ENCODE data around the gene NLRC5. TPM values are rescaled to one million over a fixed set of nuclear protein-coding genes. Genes with fewer than 3 reads are reported as not detected.

The NLRC5 gene
- total and polyA plus RNA-seq, 9 of the 15 experiments (the other 6 are each of a cell fraction or from before 2014, with no cell fraction given): 0.59 to 0.71 TPM; not detected in 7

- no peak for ATAC-seq
- no peaks in the 10 kb centered on the region for H3K4me1 ChIP-seq (replicated peaks in 1 of 2; ENCODE audit: control insufficient read depth in 2 of 2, insufficient read depth in 2 of 2, low read length in 2 of 2)
Measured at GRCh38 chr16:57032931-57033330, 43.6 kb downstream of the NLRC5 start.

More at GRCh38 chr16:57032931-57033330, 43.6 kb downstream of the NLRC5 start:
- Histone ChIP-seq H3K9me3 (replicated peaks; ENCODE audit: control insufficient read depth, insufficient read depth, low read depth, low read length) (no peaks in the 10 kb centered on the region), H3K79me2 (ENCODE audit: control insufficient read depth, insufficient read depth, low read length) (no peaks in the 10 kb centered on the region), H3K27me3 (ENCODE audit: control insufficient read depth in 2 of 2, insufficient read depth in 2 of 2, low read length in 2 of 2) (peaks cover 7 to 37% of the 10 kb centered on the region in 2 experiments; a peak in 4 of 5 replicates), H3K9ac (ENCODE audit: insufficient read depth in 1 of 2, low read depth in 2 of 2, low read length in 2 of 2) (no peak overlapping the region), H4K20me1 (replicated peaks; ENCODE audit: control insufficient read depth, insufficient read depth, low read length) (no peaks in the 10 kb centered on the region; the same call in none of the 2 replicates), H3K36me3 (ENCODE audit: control insufficient read depth, insufficient read depth, low read length) (no peaks in the 10 kb centered on the region), H3K4me2 (ENCODE audit: insufficient read depth, low read length) (no peak overlapping the region), H3K9me1 (ENCODE audit: control insufficient read depth, insufficient read depth, low read length) (no peaks in the 10 kb centered on the region), H3K4me3 (no peak overlapping the region), H2AFZ (ENCODE audit: low read depth, low read length) (no peak overlapping the region), H3K27ac (ENCODE audit: extremely low read depth, low read depth, low read length) (no peak overlapping the region)
- DNase-seq (ENCODE audit: extremely low read depth in 1 of 4, low spot score in 3 of 4) (no peak), FAIRE-seq (no peak)
- CTCF ChIA-PET (ENCODE audit: low intra/inter-chr PET ratio): no interaction called here
- in situ Hi-C loops (cut with MboI): no loop called here
- no TSS peak for BruUV-seq (replicated peaks)
- TF ChIP-seq CUX1 (CRISPR knock-in tag; IDR thresholded peaks at IDR 0.05) (no peak), ZNF224 (CRISPR knock-in tag; IDR thresholded peaks at IDR 0.05) (no peak), ZBTB26 (CRISPR knock-in tag; IDR thresholded peaks at IDR 0.05) (no peak), PHF8 (IDR thresholded peaks at IDR 0.05; ENCODE audit: borderline replicate concordance, low read length) (no peak), ELF2 (CRISPR knock-in tag; IDR thresholded peaks at IDR 0.05) (no peak), BHLHE40 (IDR thresholded peaks at IDR 0.05; ENCODE audit: low read length) (no peak), SAP30 (IDR thresholded peaks at IDR 0.05; ENCODE audit: borderline replicate concordance, insufficient read depth, low read depth, low read length, poor library complexity, severe bottlenecking) (no peak), ZNF436 (CRISPR knock-in tag; IDR thresholded peaks at IDR 0.05) (no peak)
- POLR2A ChIA-PET: no interaction called here
- intact Hi-C loops (cut with micrococcal nuclease): no loop called here
- 2% methylated on average over 5 of the region's 5 CpGs for WGBS (ENCODE audit: insufficient coverage, low coverage, missing lambda C conversion rate)
